Lower leg skin (tissue), 4 donors: ENCODE data around the gene TIMP2. TPM values are rescaled to one million over a fixed set of nuclear protein-coding genes. Genes with fewer than 3 reads are reported as not detected.

Experiments
- DNase-seq, 2 donors: peaks; one replicate each; pipeline ENCODE4 v3.0.0-alpha.2; 2019; ENCODE audit warnings: low spot score in 2 of 2
- H3K4me3 ChIP-seq: fragments of 200-600 bp; sonication (generic); 2 replicates; pipeline ENCODE4 v1.5.1; 2017; ENCODE audit warnings: mild to moderate bottlenecking, low read depth; ENCODE audit not compliant: poor library complexity, severe bottlenecking
- CTCF ChIP-seq, 3 donors: fragments of 450-650 bp; IDR thresholded peaks; one replicate each; pipeline ENCODE4 v1.5.1; 2016; ENCODE audit warnings: antibody characterized with exemption in 3 of 3, mild to moderate bottlenecking in 3 of 3, moderate library complexity in 2 of 3
- POLR2A ChIP-seq, 2 donors: fragments of 450-650 bp; IDR thresholded peaks; one replicate each; pipeline ENCODE4 v1.6.1; 2016 to 2017; ENCODE audit warnings: antibody characterized with exemption in 2 of 2, mild to moderate bottlenecking in 1 of 2, moderate library complexity in 1 of 2
- WGBS, 2 donors: methylation state at CpG; one replicate each; pipeline ENCODE4 v1.1.5; 2018; 5-methylcytosine and 5-hydroxymethylcytosine counted together
- intact Hi-C: fragments of 100-400 bp; cut with DNase I; formaldehyde crosslinking; loops from one replicate; pipeline ENCODE4 v1.15.0; 2023; ENCODE audit warnings: low total_unique reads
- total RNA-seq, 4 donors: library from RNA; depleted of rRNA; stranded (reverse); fragments of >200 nt; gene quantifications; one replicate each; pipeline ENCODE4 v1.1.0, GENCODE V29; 2016

Gene TIMP2
- total RNA-seq, 4 donors from 2014 or later: 69.7 to 203 (median 94.8) TPM

GRCh38 chr17:78940258-78940657, 15.1 kb upstream of the TIMP2 start:
- no peak overlapping the region for H3K4me3 ChIP-seq
- WGBS, 2 donors: 81% methylated on average over 5 of the region's 5 CpGs
- TF ChIP-seq CTCF (IDR thresholded peaks at IDR 0.05) (no peak), POLR2A (IDR thresholded peaks at IDR 0.05) (no peak)
- no peak for DNase-seq
- intact Hi-C loops: no loop called here

GRCh38 chr17:78939615-78940014, 14.4 kb upstream of the TIMP2 start:
- no peak overlapping the region for H3K4me3 ChIP-seq
- WGBS, 2 donors: 74% methylated on average over 6 of the region's 6 CpGs
- intact Hi-C loops: no loop called here
- no peak for DNase-seq
- TF ChIP-seq CTCF (IDR thresholded peaks at IDR 0.05): no peak

- 61 to 68% methylated on average over 11 of the region's 11 CpGs for WGBS, 2 donors
Measured at GRCh38 chr17:78937561-78937960, 12.4 kb upstream of the TIMP2 start.

GRCh38 chr17:78935419-78936323, 10.5 kb upstream of the TIMP2 start:
- intact Hi-C loops: no loop called here
- H3K4me3 ChIP-seq: no peak overlapping the region
- TF ChIP-seq POLR2A (IDR thresholded peaks at IDR 0.05): no peak
- no peak for TF ChIP-seq CTCF (IDR thresholded peaks at IDR 0.05)
- WGBS, 2 donors: 61 to 68% methylated on average over 27 to 33 of the region's 33 CpGs
- peak; percentile 73 to 93 for DNase-seq

More at GRCh38 chr17:78937561-78937960, 12.4 kb upstream of the TIMP2 start:
- TF ChIP-seq CTCF (IDR thresholded peaks at IDR 0.05): no peak
- TF ChIP-seq POLR2A (IDR thresholded peaks at IDR 0.05): no peak
- intact Hi-C loops: no loop called here
- no peak for DNase-seq
- no peak overlapping the region for H3K4me3 ChIP-seq

- DNase-seq: no peak
- WGBS, 2 donors: 74 to 78% methylated on average over 18 to 19 of the region's 19 CpGs
- intact Hi-C loops: no loop called here
- TF ChIP-seq CTCF (IDR thresholded peaks at IDR 0.05): no peak
- TF ChIP-seq POLR2A (IDR thresholded peaks at IDR 0.05): no peak
- no peak overlapping the region for H3K4me3 ChIP-seq
Measured at GRCh38 chr17:78934681-78935418, 9.7 kb upstream of the TIMP2 start.
